HT1080 (cell line): ENCODE measurements around the gene DMRT2. TPM values are rescaled to one million over a fixed set of nuclear protein-coding genes. Genes with fewer than 3 reads are reported as not detected.
A peak's percentile ranks its signal among the peaks of the same experiment; 100 is the strongest.

Experiments used
- DNase-seq: peaks from one replicate; pipeline ENCODE4 v3.0.0-alpha.2; 2015; ENCODE audit warnings: low read depth
- small RNA-seq: library from RNA; depleted of rRNA; stranded (forward); fragments of <200 nt; gene quantifications from one replicate; pipeline ENCODE3, GENCODE V24; 2014
- total RNA-seq: library from RNA; depleted of rRNA; stranded (reverse); fragments of >200 nt; shearing (Covaris generic); gene quantifications from 2 replicates; pipeline ENCODE4 v1.2.3, GENCODE V29; 2014; rRNA removed

DMRT2 gene
- total RNA-seq, 1 experiment from 2014 or later: not detected

- DNase-seq: no peak
Observed at GRCh38 chr9:1086517-1086916, 36.4 kb downstream of the DMRT2 start.

- no peak for DNase-seq
Observed at GRCh38 chr9:1087120-1087881, 37.1 kb downstream of the DMRT2 start.

GRCh38 chr9:1094749-1095148, 44.6 kb downstream of the DMRT2 start:
- DNase-seq: no peak

- DNase-seq: no peak
Observed at GRCh38 chr9:1096155-1096964, 46.2 kb downstream of the DMRT2 start.

GRCh38 chr9:1098551-1098950, 48.4 kb downstream of the DMRT2 start:
- DNase-seq: no peak

GRCh38 chr9:1100201-1100600, 50.0 kb downstream of the DMRT2 start:
- DNase-seq: no peak

- peak; percentile 68 for DNase-seq
Observed at GRCh38 chr9:1100945-1101344, 50.8 kb downstream of the DMRT2 start.

GRCh38 chr9:1101846-1102641, 51.9 kb downstream of the DMRT2 start:
- DNase-seq: no peak

GRCh38 chr9:1102642-1102970, 52.4 kb downstream of the DMRT2 start:
- DNase-seq: no peak

Small RNAs within 50 kb of the gene (small RNA-seq; reads per million reads assigned to genes)
- not detected for gene RNU6-1073P

Other genes with a start within 250 kb of the DMRT2 start
- not detected in 2 replicates for gene DMRT1, start 208.7 kb upstream of the DMRT2 start, total RNA-seq
- gene DMRT3, start 73.7 kb upstream of the DMRT2 start, total RNA-seq: not detected in 2 replicates